ENCODE data around the gene TRIP10.

Gene TRIP10

DNA sequence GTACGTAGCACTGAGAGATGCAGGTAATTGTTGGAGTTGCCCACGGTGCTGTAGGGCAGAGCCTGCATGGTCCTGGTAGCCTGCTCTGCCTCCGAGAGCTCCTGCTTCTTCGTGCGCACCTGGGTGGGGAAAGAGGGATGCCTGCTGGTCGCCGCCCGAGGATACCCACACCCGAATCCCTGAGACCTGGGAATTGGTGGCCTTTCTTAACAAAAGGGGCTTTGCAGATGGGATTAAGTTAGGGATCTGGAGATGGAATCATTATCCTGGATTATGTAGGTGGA is 28.5 kb upstream of the TRIP10 start:
- no peak overlapping the region for H3K27ac ChIP-seq
- H4K20me1 ChIP-seq, result no peaks in the 10 kb centered on the region
- H3K9me3 ChIP-seq, result no peaks in the 10 kb centered on the region
- no peaks in the 10 kb centered on the region for H3K36me3 ChIP-seq
- no peaks in the 10 kb centered on the region for H3K4me1 ChIP-seq
- H3K9ac ChIP-seq, result no peak overlapping the region
- peaks cover 49% of the 10 kb centered on the region for H3K27me3 ChIP-seq
- H3K4me3 ChIP-seq, result no peak overlapping the region
- no peak for TF ChIP-seq Cebpa-rat (IDR thresholded peaks at IDR 0.05)
- no peak overlapping the region for H3K4me2 ChIP-seq

- no peak for TF ChIP-seq Cebpa-rat (IDR thresholded peaks at IDR 0.05)
- Histone ChIP-seq H3K4me1 (no peaks in the 10 kb centered on the region), H3K4me3 (no peak overlapping the region), H3K27ac (no peak overlapping the region), H4K20me1 (no peaks in the 10 kb centered on the region), H3K9ac (no peak overlapping the region), H3K9me3 (no peaks in the 10 kb centered on the region), H3K4me2 (no peak overlapping the region), H3K27me3 (peaks cover 49% of the 10 kb centered on the region), H3K36me3 (no peaks in the 10 kb centered on the region)
These were observed 27.9 kb upstream of the TRIP10 start for GRCh38 chr19:6711605-6712004.

- Histone ChIP-seq H3K9me3 (no peaks in the 10 kb centered on the region), H3K4me3 (no peak overlapping the region), H3K27ac (no peak overlapping the region), H3K36me3 (no peaks in the 10 kb centered on the region), H3K27me3 (peaks cover 49% of the 10 kb centered on the region), H3K9ac (no peak overlapping the region), H4K20me1 (no peaks in the 10 kb centered on the region), H3K4me2 (no peak overlapping the region), H3K4me1 (no peaks in the 10 kb centered on the region)
- no peak for TF ChIP-seq Cebpa-rat (IDR thresholded peaks at IDR 0.05)
These were observed 27.2 kb upstream of the TRIP10 start for GRCh38 chr19:6712231-6712630.

GRCh38 chr19:6712692-6713670 is 26.5 kb upstream of the TRIP10 start:
- no peaks in the 10 kb centered on the region for H3K36me3 ChIP-seq
- no peaks in the 10 kb centered on the region for H4K20me1 ChIP-seq
- H3K9me3 ChIP-seq, result no peaks in the 10 kb centered on the region
- H3K27me3 ChIP-seq, result peaks cover 44% of the 10 kb centered on the region
- H3K4me1 ChIP-seq, result no peaks in the 10 kb centered on the region
- no peak for TF ChIP-seq Cebpa-rat (IDR thresholded peaks at IDR 0.05)
- no peak overlapping the region for H3K4me3 ChIP-seq
- H3K27ac ChIP-seq, result no peak overlapping the region
- no peak overlapping the region for H3K9ac ChIP-seq
- H3K4me2 ChIP-seq, result no peak overlapping the region

GRCh38 chr19:6713773-6714692 is 25.4 kb upstream of the TRIP10 start:
- no peak for TF ChIP-seq Cebpa-rat (IDR thresholded peaks at IDR 0.05)
- Histone ChIP-seq H3K27ac (no peak overlapping the region), H4K20me1 (no peaks in the 10 kb centered on the region), H3K9ac (no peak overlapping the region), H3K27me3 (peaks cover 33% of the 10 kb centered on the region), H3K9me3 (no peaks in the 10 kb centered on the region), H3K4me3 (no peak overlapping the region), H3K36me3 (no peaks in the 10 kb centered on the region), H3K4me2 (no peak overlapping the region), H3K4me1 (no peaks in the 10 kb centered on the region)

GRCh38 chr19:6714749-6715555 is 24.5 kb upstream of the TRIP10 start:
- no peaks in the 10 kb centered on the region for H3K4me1 ChIP-seq
- H3K36me3 ChIP-seq, result no peaks in the 10 kb centered on the region
- no peaks in the 10 kb centered on the region for H3K9me3 ChIP-seq
- no peak overlapping the region for H3K4me2 ChIP-seq
- H3K9ac ChIP-seq, result no peak overlapping the region
- H4K20me1 ChIP-seq, result no peaks in the 10 kb centered on the region
- no peak overlapping the region for H3K27ac ChIP-seq
- no peak overlapping the region for H3K4me3 ChIP-seq
- H3K27me3 ChIP-seq, result peaks cover 24% of the 10 kb centered on the region
- no peak for TF ChIP-seq Cebpa-rat (IDR thresholded peaks at IDR 0.05)

DNA sequence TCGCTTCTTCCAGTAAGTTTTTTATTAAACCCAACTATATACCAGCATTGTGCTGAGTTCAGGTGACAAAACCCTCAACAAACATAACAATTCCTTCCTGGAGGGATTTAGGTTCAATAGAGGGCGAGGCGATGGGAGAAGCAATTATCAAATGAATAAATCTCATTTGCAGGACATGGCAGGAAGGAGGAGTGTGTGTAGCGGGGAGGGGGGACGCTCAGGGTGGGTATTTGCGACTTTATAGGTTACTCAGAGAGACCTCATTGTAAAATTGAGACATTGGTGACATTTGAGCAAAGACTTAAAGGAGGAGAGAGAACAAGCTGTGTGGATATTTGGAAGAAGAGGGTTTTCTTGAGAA is 22.9 kb upstream of the TRIP10 start:
- Histone ChIP-seq H3K36me3 (no peaks in the 10 kb centered on the region), H3K9me3 (no peaks in the 10 kb centered on the region), H3K9ac (no peak overlapping the region), H3K4me3 (no peak overlapping the region), H3K27ac (no peak overlapping the region), H3K27me3 (peaks cover 8% of the 10 kb centered on the region), H4K20me1 (no peaks in the 10 kb centered on the region), H3K4me1 (peaks cover 16% of the 10 kb centered on the region), H3K4me2 (no peak overlapping the region)
- TF ChIP-seq Cebpa-rat (IDR thresholded peaks at IDR 0.05), result no peak

- Histone ChIP-seq H3K9ac (no peak overlapping the region), H3K36me3 (no peaks in the 10 kb centered on the region), H3K4me1 (peaks cover 20% of the 10 kb centered on the region), H3K9me3 (no peaks in the 10 kb centered on the region), H3K4me2 (no peak overlapping the region), H3K4me3 (no peak overlapping the region), H3K27ac (no peak overlapping the region), H4K20me1 (no peaks in the 10 kb centered on the region), H3K27me3 (peaks cover 3% of the 10 kb centered on the region; the same call in 1 of the 2 replicates)
- TF ChIP-seq Cebpa-rat (IDR thresholded peaks at IDR 0.05), result no peak
These were observed 22.4 kb upstream of the TRIP10 start for GRCh38 chr19:6717036-6717435.

DNA sequence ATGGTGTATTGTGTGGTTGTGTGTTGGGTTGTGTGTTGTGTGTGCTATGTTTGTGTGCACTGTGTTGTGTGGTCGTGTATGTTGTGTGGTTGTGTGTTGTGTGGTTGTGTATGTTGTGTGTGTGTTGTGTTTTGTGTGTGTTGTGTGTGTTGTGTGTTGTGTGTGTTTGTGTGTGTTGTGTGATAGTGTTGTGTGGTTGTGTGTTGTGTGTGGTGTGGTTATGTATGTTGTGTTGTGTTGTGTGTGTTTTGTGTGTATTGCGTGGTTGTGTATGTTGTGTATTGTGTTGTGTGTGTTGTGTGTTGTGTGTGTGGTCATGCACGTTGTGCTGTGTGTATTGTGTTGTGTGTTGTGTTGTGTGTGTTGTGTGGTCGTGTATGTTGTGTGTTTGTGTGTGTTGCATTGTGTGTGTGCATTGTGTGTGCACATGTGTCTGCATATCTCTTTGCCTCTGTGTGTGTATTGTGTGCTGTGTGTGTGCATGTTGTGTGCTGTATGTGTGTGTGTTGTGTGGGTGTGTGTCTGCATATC is 22.0 kb upstream of the TRIP10 start:
- no peak overlapping the region for H3K4me3 ChIP-seq
- H3K9ac ChIP-seq, result no peak overlapping the region
- H3K27me3 ChIP-seq, result no peaks in the 10 kb centered on the region
- H3K9me3 ChIP-seq, result no peaks in the 10 kb centered on the region
- H3K4me1 ChIP-seq, result peaks cover 25% of the 10 kb centered on the region
- no peaks in the 10 kb centered on the region for H4K20me1 ChIP-seq
- H3K27ac ChIP-seq, result no peak overlapping the region
- no peak overlapping the region for H3K4me2 ChIP-seq
- no peak for TF ChIP-seq Cebpa-rat (IDR thresholded peaks at IDR 0.05)
- no peaks in the 10 kb centered on the region for H3K36me3 ChIP-seq
